Hepatocyte (in vitro differentiated cells): ENCODE results near the gene IGLL5. TPM values are rescaled to one million over a fixed set of nuclear protein-coding genes. Genes with fewer than 3 reads are reported as not detected.

Experiments
- DNase-seq: peaks from one replicate; pipeline ENCODE4 v3.0.0-alpha.2; 2016; ENCODE audit warnings: low spot score
- H2AFZ ChIP-seq: fragments of 200-600 bp; sonication (generic); 2 replicates; pipeline ENCODE4 v1.6.0; 2016; ENCODE audit warnings: antibody characterized with exemption, mild to moderate bottlenecking
- H3K27ac ChIP-seq: fragments of 200-600 bp; sonication (generic); 2 replicates; pipeline ENCODE4 v1.5.1; 2016; ENCODE audit warnings: mild to moderate bottlenecking
- H3K27me3 ChIP-seq: fragments of 200-600 bp; sonication (generic); 2 replicates; pipeline ENCODE4 v1.6.1; 2016
- H3K36me3 ChIP-seq: fragments of 200-600 bp; sonication (generic); replicated peaks from 2 replicates; pipeline ENCODE4 v1.5.1; 2016; ENCODE audit warnings: low read depth; ENCODE audit not compliant: insufficient read depth
- H3K4me1 ChIP-seq: fragments of 200-600 bp; sonication (generic); 2 replicates; pipeline ENCODE4 v1.5.1; 2016; ENCODE audit warnings: mild to moderate bottlenecking, moderate library complexity; ENCODE audit not compliant: insufficient read depth
- H3K4me2 ChIP-seq: fragments of 200-600 bp; sonication (generic); 2 replicates; pipeline ENCODE4 v1.6.0; 2016
- H3K4me3 ChIP-seq: fragments of 200-600 bp; sonication (generic); 2 replicates; pipeline ENCODE4 v1.5.1; 2016; ENCODE audit warnings: mild to moderate bottlenecking
- H3K79me2 ChIP-seq: fragments of 200-600 bp; sonication (generic); 2 replicates; pipeline ENCODE4 v1.6.0; 2017; ENCODE audit warnings: mild to moderate bottlenecking
- H3K9me2 ChIP-seq: fragments of 200-600 bp; sonication (generic); replicated peaks from 2 replicates; pipeline ENCODE4 v1.6.0; 2017; ENCODE audit warnings: mild to moderate bottlenecking; ENCODE audit not compliant: insufficient read depth
- H3K9me3 ChIP-seq: fragments of 200-600 bp; sonication (generic); 2 replicates; pipeline ENCODE4 v1.5.1; 2016; ENCODE audit warnings: low read depth, mild to moderate bottlenecking
- H4K20me1 ChIP-seq: fragments of 200-600 bp; sonication (generic); 2 replicates; pipeline ENCODE4 v1.6.0; 2016; ENCODE audit warnings: mild to moderate bottlenecking; ENCODE audit not compliant: insufficient read depth, poor library complexity, severe bottlenecking
- EZH2 ChIP-seq: fragments of 200-600 bp; sonication (generic); IDR thresholded peaks from 2 replicates; pipeline ENCODE4 v1.6.1; 2016; ENCODE audit warnings: antibody characterized with exemption, mild to moderate bottlenecking, borderline replicate concordance
- EZH2phosphoT487 ChIP-seq: fragments of 200-600 bp; sonication (generic); IDR thresholded peaks from one replicate; pipeline ENCODE4 v1.6.1; 2018; ENCODE audit warnings: antibody characterized with exemption, mild to moderate bottlenecking, low read depth, moderate library complexity; ENCODE audit not compliant: unreplicated experiment, severe bottlenecking
- WGBS: methylation state at CpG from one replicate; pipeline ENCODE4 v1.1.6; 2016; ENCODE audit warnings: low lambda C conversion rate; ENCODE audit errors: missing lambda C conversion rate; 5-methylcytosine and 5-hydroxymethylcytosine counted together
- polyA plus RNA-seq: library from polyadenylated mRNA; unstranded; fragments of >200 nt; fragmentation: Nextera tagmentation; extraction: Ambion mirVana; gene quantifications from 2 replicates; pipeline ENCODE4 v1.2.1, GENCODE V29; 2016
- total RNA-seq: library from RNA; depleted of rRNA; stranded (reverse); fragments of >200 nt; gene quantifications from 2 replicates; pipeline ENCODE4 v1.2.3, GENCODE V29; 2014
- TF ChIP-seq, protein P1 (sequence below): fragments of 200-600 bp; sonication (generic); IDR thresholded peaks from 2 replicates; pipeline ENCODE4 v1.5.1; 2016; ENCODE audit warnings: antibody characterized with exemption, mild to moderate bottlenecking; ENCODE audit not compliant: poor library complexity

IGLL5 gene
- total and polyA plus RNA-seq, 2 experiments from 2014 or later = not detected

DNA sequence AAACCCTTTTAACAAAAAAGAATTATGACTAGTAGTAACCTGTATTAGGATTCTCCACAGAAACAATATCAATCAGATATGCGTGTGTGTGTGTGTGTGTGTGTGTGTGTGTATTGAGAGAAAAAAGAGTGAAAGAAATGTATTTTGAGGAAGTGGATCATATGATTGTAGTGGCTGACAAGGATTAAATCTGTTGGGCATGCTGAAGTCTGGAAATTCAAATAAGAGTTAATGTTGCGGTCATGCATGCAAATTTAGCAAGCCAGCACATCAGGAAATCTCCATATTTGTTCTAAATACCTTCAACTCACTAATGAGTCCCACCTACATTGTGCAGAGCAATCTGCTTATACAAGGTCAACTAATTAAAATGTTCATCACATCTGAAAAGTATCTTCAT, 46.8 kb upstream of the IGLL5 start:
- no peak overlapping the region for H3K4me3 ChIP-seq
- H3K4me1 ChIP-seq = no peaks in the 10 kb centered on the region
- WGBS = 88% methylated on average over 2 of the region's 2 CpGs
- TF ChIP-seq EZH2phosphoT487 = no peak
- TF ChIP-seq, protein P1, sequence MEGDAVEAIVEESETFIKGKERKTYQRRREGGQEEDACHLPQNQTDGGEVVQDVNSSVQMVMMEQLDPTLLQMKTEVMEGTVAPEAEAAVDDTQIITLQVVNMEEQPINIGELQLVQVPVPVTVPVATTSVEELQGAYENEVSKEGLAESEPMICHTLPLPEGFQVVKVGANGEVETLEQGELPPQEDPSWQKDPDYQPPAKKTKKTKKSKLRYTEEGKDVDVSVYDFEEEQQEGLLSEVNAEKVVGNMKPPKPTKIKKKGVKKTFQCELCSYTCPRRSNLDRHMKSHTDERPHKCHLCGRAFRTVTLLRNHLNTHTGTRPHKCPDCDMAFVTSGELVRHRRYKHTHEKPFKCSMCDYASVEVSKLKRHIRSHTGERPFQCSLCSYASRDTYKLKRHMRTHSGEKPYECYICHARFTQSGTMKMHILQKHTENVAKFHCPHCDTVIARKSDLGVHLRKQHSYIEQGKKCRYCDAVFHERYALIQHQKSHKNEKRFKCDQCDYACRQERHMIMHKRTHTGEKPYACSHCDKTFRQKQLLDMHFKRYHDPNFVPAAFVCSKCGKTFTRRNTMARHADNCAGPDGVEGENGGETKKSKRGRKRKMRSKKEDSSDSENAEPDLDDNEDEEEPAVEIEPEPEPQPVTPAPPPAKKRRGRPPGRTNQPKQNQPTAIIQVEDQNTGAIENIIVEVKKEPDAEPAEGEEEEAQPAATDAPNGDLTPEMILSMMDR = no peak
- TF ChIP-seq EZH2 = no peak
- H3K27ac ChIP-seq = no peak overlapping the region
- no peaks in the 10 kb centered on the region for H3K9me2 ChIP-seq
- H3K27me3 ChIP-seq = peaks cover 4% of the 10 kb centered on the region
- no peaks in the 10 kb centered on the region for H4K20me1 ChIP-seq
- no peak overlapping the region for H3K4me2 ChIP-seq
- H3K79me2 ChIP-seq = no peaks in the 10 kb centered on the region
- no peak for DNase-seq
- H3K36me3 ChIP-seq = no peaks in the 10 kb centered on the region
- H2AFZ ChIP-seq = no peak overlapping the region
- no peaks in the 10 kb centered on the region for H3K9me3 ChIP-seq

DNA sequence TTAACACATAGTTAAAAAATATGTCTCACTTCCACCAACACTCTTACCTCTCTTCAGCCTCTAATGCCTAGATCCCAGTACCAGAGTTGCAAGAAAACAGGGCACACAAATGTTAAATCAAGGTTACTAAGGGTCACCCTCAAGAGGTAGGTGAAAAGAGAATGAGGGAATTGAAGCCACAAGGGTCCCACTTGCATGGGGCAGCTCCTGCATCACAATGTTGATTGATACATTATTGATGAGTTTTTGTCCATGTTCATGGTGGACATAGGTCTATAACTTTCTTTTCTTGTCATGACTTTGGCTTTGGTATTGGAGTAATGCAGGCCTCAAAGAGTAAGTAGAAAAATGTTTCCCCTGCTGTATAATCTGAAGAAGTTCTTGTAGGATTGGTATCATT, 46.0 kb upstream of the IGLL5 start:
- H3K27me3 ChIP-seq = peaks cover 4% of the 10 kb centered on the region
- no peak for DNase-seq
- no peak overlapping the region for H3K4me3 ChIP-seq
- no peaks in the 10 kb centered on the region for H3K4me1 ChIP-seq
- H3K9me3 ChIP-seq = no peaks in the 10 kb centered on the region
- H2AFZ ChIP-seq = no peak overlapping the region
- H3K27ac ChIP-seq = no peak overlapping the region
- no peaks in the 10 kb centered on the region for H4K20me1 ChIP-seq
- TF ChIP-seq EZH2phosphoT487 = no peak
- TF ChIP-seq, protein P1 = no peak
- no peak for TF ChIP-seq EZH2
- no peak overlapping the region for H3K4me2 ChIP-seq
- no peaks in the 10 kb centered on the region for H3K79me2 ChIP-seq
- H3K9me2 ChIP-seq = no peaks in the 10 kb centered on the region
- H3K36me3 ChIP-seq = no peaks in the 10 kb centered on the region

- H3K27me3 ChIP-seq = peaks cover 4% of the 10 kb centered on the region
- no peaks in the 10 kb centered on the region for H3K36me3 ChIP-seq
- no peak overlapping the region for H3K27ac ChIP-seq
- no peak overlapping the region for H2AFZ ChIP-seq
- TF ChIP-seq, protein P1 = no peak
- TF ChIP-seq EZH2 (no peak), EZH2phosphoT487 (no peak)
- no peak for DNase-seq
- H3K79me2 ChIP-seq = no peaks in the 10 kb centered on the region
- no peaks in the 10 kb centered on the region for H3K4me1 ChIP-seq
- H4K20me1 ChIP-seq = no peaks in the 10 kb centered on the region
- no peak overlapping the region for H3K4me2 ChIP-seq
- H3K9me2 ChIP-seq = no peaks in the 10 kb centered on the region
- no peaks in the 10 kb centered on the region for H3K9me3 ChIP-seq
- no peak overlapping the region for H3K4me3 ChIP-seq
Measured at GRCh38 chr22:22842085-22842484, 45.5 kb upstream of the IGLL5 start.

DNA sequence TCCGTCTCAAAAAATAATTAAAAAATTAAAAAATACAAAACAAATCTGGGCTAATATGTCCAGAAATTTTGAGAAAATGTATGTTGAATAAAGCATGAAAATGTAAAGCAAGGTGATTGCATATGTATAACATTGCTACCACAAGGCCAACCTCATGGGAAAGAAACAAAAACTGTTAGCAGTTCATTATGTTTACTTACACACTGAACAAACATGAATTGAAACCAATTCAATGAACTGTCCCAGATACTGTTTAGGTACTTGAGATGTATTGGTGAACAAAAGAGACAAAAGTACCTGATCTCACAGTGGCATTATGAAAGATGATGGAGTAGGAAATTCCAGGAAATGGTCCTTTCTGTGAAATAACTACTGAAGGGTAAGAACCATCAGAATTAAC, 43.8 kb upstream of the IGLL5 start:
- no peak for DNase-seq
- Histone ChIP-seq H3K27ac (no peak overlapping the region), H3K4me3 (no peak overlapping the region), H3K36me3 (no peaks in the 10 kb centered on the region), H3K79me2 (no peaks in the 10 kb centered on the region), H3K4me2 (no peak overlapping the region), H2AFZ (no peak overlapping the region), H4K20me1 (no peaks in the 10 kb centered on the region), H3K27me3 (peaks cover 13% of the 10 kb centered on the region), H3K4me1 (no peaks in the 10 kb centered on the region), H3K9me3 (no peaks in the 10 kb centered on the region), H3K9me2 (no peaks in the 10 kb centered on the region)
- TF ChIP-seq, protein P1 = no peak
- TF ChIP-seq EZH2phosphoT487 = no peak
- TF ChIP-seq EZH2 = no peak
- WGBS = 100% methylated on average over 1 of the region's 1 CpG
